WERI-Rb-1 (cell line): ENCODE measurements around the gene TRPT1.

Experiments used
- DNase-seq: peaks from one replicate; pipeline ENCODE4 v3.0.0-alpha.2; 2020
- H3K27ac ChIP-seq: fragments of 250-450 bp; sonication (Bioruptor Pico); 2 replicates; pipeline ENCODE4 v1.5.1; 2020; ENCODE audit warnings: mild to moderate bottlenecking, moderate library complexity
- H3K27me3 ChIP-seq: fragments of 250-450 bp; sonication (Bioruptor Pico); 2 replicates; pipeline ENCODE4 v1.5.1; 2021; ENCODE audit warnings: mild to moderate bottlenecking, low read depth, moderate library complexity; ENCODE audit not compliant: insufficient read depth, severe bottlenecking
- H3K36me3 ChIP-seq: fragments of 250-450 bp; sonication (Bioruptor Pico); 2 replicates; pipeline ENCODE4 v1.5.1; 2020; ENCODE audit warnings: mild to moderate bottlenecking, moderate library complexity
- H3K4me3 ChIP-seq: 2 replicates; pipeline ENCODE4 v1.5.1; 2011; ENCODE audit warnings: low read depth, mild to moderate bottlenecking, control low read depth, low read length
- H3K9me3 ChIP-seq: fragments of 250-450 bp; sonication (Bioruptor Pico); 2 replicates; pipeline ENCODE4 v1.5.1; 2021; ENCODE audit warnings: mild to moderate bottlenecking, moderate library complexity; ENCODE audit not compliant: severe bottlenecking
- CTCF ChIP-seq: IDR thresholded peaks from 2 replicates; pipeline ENCODE4 v1.5.1; 2011; ENCODE audit warnings: low read depth, mild to moderate bottlenecking, control low read depth, inconsistent platforms, low read length

Gene TRPT1

DNA sequence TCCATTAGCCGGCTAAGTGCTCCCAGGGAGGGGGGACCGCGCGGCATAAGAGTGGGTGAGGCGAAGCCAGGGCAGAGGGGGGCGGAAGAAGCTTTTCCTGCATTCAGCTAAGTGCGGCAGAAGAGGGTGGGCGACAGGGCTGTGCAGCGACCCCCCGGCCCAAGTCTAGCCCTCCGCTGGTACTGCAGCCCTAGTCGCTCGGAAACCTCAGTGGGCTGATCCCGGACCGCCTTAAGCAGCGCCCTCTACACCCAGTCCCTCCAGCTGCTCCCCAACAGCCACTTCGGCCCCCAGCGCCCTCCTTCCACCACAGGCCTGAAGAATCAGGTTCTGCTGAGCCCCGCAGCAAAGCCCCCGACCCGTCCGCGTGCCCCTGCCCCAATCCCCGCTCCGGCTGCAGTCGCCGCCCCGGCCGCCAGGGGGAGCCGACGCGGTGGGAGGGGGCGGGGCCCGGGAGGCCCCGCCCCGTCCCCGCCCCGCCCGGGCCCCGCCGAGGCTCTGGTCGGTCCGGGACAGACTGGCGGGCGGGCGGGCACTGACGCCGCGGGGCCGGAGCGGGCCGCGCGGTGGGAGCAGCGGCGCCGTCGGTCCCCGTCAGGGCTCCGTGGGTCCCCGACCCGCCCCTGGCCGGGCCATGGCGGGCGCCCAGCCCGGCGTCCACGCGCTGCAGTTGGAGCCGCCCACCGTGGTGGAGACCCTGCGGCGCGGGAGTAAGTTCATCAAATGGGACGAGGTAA lies 25.2 kb upstream of the TRPT1 start, which contains the start of gene PLCB3:
TSS of gene PLCB3 (plus strand) at position 515 of the 737 bp plus-strand sequence. CDS start at position 635, 120 bp downstream.
- no peaks in the 10 kb centered on the region for H3K27me3 ChIP-seq
- peak; percentile 66 for DNase-seq
- peak; percentile 48; the same call in 1 of the 2 replicates for TF ChIP-seq CTCF
- peak within 1 kb of the TSS; percentile 73 for H3K27ac ChIP-seq
- peak within 1 kb of the TSS; percentile 78 for H3K4me3 ChIP-seq
- peaks cover 16% of the 10 kb centered on the region for H3K36me3 ChIP-seq
- no peaks in the 10 kb centered on the region for H3K9me3 ChIP-seq

GRCh38 chr11:64250415-64251015 lies 24.5 kb upstream of the TRPT1 start:
- no peak for DNase-seq
- no peak for TF ChIP-seq CTCF
- H3K4me3 ChIP-seq = peak overlapping the region; percentile 59
- no peaks in the 10 kb centered on the region for H3K9me3 ChIP-seq
- peaks cover 14% of the 10 kb centered on the region for H3K36me3 ChIP-seq
- H3K27ac ChIP-seq = peak overlapping the region; percentile 73
- no peaks in the 10 kb centered on the region for H3K27me3 ChIP-seq

- TF ChIP-seq CTCF = no peak
- Histone ChIP-seq H3K27ac (peak overlapping the region; percentile 44), H3K36me3 (peaks cover 13% of the 10 kb centered on the region), H3K9me3 (no peaks in the 10 kb centered on the region), H3K27me3 (no peaks in the 10 kb centered on the region), H3K4me3 (no peak overlapping the region)
- no peak for DNase-seq
Observed at GRCh38 chr11:64249563-64250414, 23.8 kb upstream of the TRPT1 start.

DNA sequence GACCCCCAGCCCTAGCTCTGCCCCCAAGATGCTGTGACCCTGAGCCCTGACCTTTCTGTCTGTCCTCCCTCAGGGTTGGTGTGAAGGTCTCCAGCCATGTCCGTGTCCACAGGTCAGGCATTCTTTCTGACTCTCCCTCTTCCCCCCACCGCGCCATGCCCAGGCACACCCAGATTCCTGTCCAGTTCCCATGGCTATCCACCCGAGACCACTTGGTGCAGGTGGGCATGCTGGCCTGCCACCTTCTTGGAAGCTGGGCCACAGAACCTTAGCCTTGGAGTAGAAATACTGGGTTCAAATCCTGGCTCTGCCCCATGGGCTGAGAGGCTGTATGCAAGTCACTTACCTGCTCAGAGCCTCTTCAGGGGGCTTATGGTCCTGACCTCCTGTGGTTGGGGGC lies 23.1 kb upstream of the TRPT1 start:
- no peak overlapping the region for H3K4me3 ChIP-seq
- H3K27me3 ChIP-seq = no peaks in the 10 kb centered on the region
- DNase-seq = no peak
- TF ChIP-seq CTCF = no peak
- peaks cover 18% of the 10 kb centered on the region for H3K36me3 ChIP-seq
- H3K27ac ChIP-seq = peak overlapping the region; percentile 44
- no peaks in the 10 kb centered on the region for H3K9me3 ChIP-seq

DNA sequence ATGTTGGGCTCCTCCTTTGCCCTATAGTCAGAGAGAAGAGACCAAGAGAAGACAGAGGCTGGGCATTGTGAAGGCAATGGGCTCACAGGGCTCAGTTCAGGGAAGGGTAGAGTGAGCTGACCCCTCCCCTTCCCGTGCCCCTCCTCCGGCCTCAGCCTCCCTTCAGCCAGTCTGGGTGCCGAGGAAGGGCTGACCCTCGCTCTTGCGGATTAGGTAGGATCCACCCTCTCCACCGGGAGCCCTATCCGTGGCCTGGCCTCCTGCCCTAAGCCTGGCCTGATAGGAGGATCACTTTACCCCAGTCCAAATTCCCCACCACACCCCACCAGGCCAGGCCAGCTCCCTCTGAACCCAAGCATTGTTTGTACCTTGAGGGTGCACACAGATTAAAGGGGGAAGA lies 22.6 kb upstream of the TRPT1 start:
- DNase-seq = peak; percentile 54
- Histone ChIP-seq H3K36me3 (peaks cover 21% of the 10 kb centered on the region), H3K27ac (peak overlapping the region; percentile 81), H3K9me3 (no peaks in the 10 kb centered on the region), H3K4me3 (no peak overlapping the region), H3K27me3 (no peaks in the 10 kb centered on the region)
- no peak for TF ChIP-seq CTCF
